Esophagus squamous epithelium (tissue), 5 donors: ENCODE measurements around the gene CLEC4G. TPM values are rescaled to one million over a fixed set of nuclear protein-coding genes. Genes with fewer than 3 reads are reported as not detected.

Source experiments
- DNase-seq: peaks from one replicate; lab custom pipeline; 2025; lab: John Stamatoyannopoulos, UW
- H3K27ac ChIP-seq, 4 donors: fragments of 200-600 bp; sonication (generic); one replicate each; pipeline ENCODE4 v1.5.1; 2016 to 2019; ENCODE audit warnings: mild to moderate bottlenecking in 1 of 4
- H3K27me3 ChIP-seq, 4 donors: fragments of 200-600 bp; sonication (generic); 1 replicate in 3 of 4; 2 replicates in 1 of 4; pipeline versions ENCODE4 v1.5.1 to v1.6.0; 2017 to 2021; ENCODE audit warnings: antibody characterized with exemption in 1 of 4
- H3K36me3 ChIP-seq, 3 donors: fragments of 200-600 bp; sonication (generic); one replicate each; pipeline ENCODE4 v1.5.1; 2016 to 2019
- H3K4me1 ChIP-seq, 3 donors: fragments of 200-600 bp; sonication (generic); one replicate each; pipeline ENCODE4 v1.5.1; 2017 to 2019
- H3K4me3 ChIP-seq, 4 donors: fragments of 200-600 bp; sonication (generic); 1 replicate in 3 of 4; 2 replicates in 1 of 4; pipeline ENCODE4 v1.5.1; 2016 to 2019; ENCODE audit warnings: mild to moderate bottlenecking in 2 of 4, moderate library complexity in 1 of 4
- H3K9me3 ChIP-seq, 3 donors: fragments of 200-600 bp; sonication (generic); one replicate each; pipeline ENCODE4 v1.5.1; 2016 to 2019
- POLR2A ChIP-seq, 4 donors: fragments of 450-650 bp; IDR thresholded peaks; one replicate each; pipeline ENCODE4 v1.6.1; 2017; ENCODE audit warnings: antibody characterized with exemption in 4 of 4, mild to moderate bottlenecking in 4 of 4, moderate library complexity in 3 of 4
- WGBS, 2 donors: methylation state at CpG; one replicate each; pipeline ENCODE4 v1.1.5; 2018; 5-methylcytosine and 5-hydroxymethylcytosine counted together
- intact Hi-C: fragments of 100-400 bp; cut with DNase I; formaldehyde crosslinking; loops from one replicate; pipeline ENCODE4 v1.15.0; 2022
- total RNA-seq, 4 donors: library from RNA; depleted of rRNA; stranded (reverse); fragments of >200 nt; gene quantifications; one replicate each; pipeline ENCODE4 v1.1.0, GENCODE V29; 2016
- TF ChIP-seq, protein P1 (sequence below), 6 experiments: fragments of 450-650 bp in 4 of 6; fragments of 200-600 bp in 2 of 6; sonication (generic) in 2 of 6; IDR thresholded peaks; one replicate each; pipeline ENCODE4 v1.5.1; 2016 to 2019; ENCODE audit warnings: antibody characterized with exemption in 6 of 6, mild to moderate bottlenecking in 4 of 6, moderate library complexity in 4 of 6
- donor health status: DM: yes; HTN: yes; CAD: no.

Gene CLEC4G
- total RNA-seq, 4 donors from 2014 or later = 0.18 to 3.2 (median 1.1) TPM; not detected in 1

- no peak for TF ChIP-seq POLR2A (IDR thresholded peaks at IDR 0.05)
- H3K4me3 ChIP-seq = peak overlapping the region in 3 of 4 donors; percentile 84 to 99 (median 95)
- no peak for DNase-seq
- peaks cover 0 to 28% (median 0%) of the 10 kb centered on the region in 4 donors for H3K27me3 ChIP-seq
- H3K36me3 ChIP-seq = peaks cover 5 to 36% (median 10%) of the 10 kb centered on the region in 3 donors
- intact Hi-C loops = loop anchor here (10.0 kb wide), 1 partner anchor 112 kb away; no protein-coding TSS in a partner anchor
- no peaks in the 10 kb centered on the region for H3K9me3 ChIP-seq
- H3K27ac ChIP-seq = peak overlapping the region; percentile 93 to 96 (median 95)
- H3K4me1 ChIP-seq = peaks cover 9 to 36% (median 10%) of the 10 kb centered on the region in 3 donors
- 84 to 87% methylated on average over 22 to 38 of the region's 74 CpGs for WGBS, 2 donors
Observed at GRCh38 chr19:7682175-7682855, 49.6 kb downstream of the CLEC4G start.

GRCh38 chr19:7681340-7682174 is 50.4 kb downstream of the CLEC4G start:
- WGBS, 2 donors = 6 to 10% methylated on average over 32 to 34 of the region's 43 CpGs
- DNase-seq = peak; percentile 46
- peaks cover 0 to 36% (median 0%) of the 10 kb centered on the region in 4 donors for H3K27me3 ChIP-seq
- intact Hi-C loops = loop anchor here (10.0 kb wide), 1 partner anchor 113 kb away; no protein-coding TSS in a partner anchor
- peak overlapping the region; percentile 93 to 96 (median 95) for H3K27ac ChIP-seq
- no peaks in the 10 kb centered on the region for H3K9me3 ChIP-seq
- peaks cover 9 to 36% (median 10%) of the 10 kb centered on the region in 3 donors for H3K4me1 ChIP-seq
- peak overlapping the region; percentile 84 to 99 (median 96) for H3K4me3 ChIP-seq
- TF ChIP-seq POLR2A (IDR thresholded peaks at IDR 0.05) = no peak
- TF ChIP-seq, protein P1, sequence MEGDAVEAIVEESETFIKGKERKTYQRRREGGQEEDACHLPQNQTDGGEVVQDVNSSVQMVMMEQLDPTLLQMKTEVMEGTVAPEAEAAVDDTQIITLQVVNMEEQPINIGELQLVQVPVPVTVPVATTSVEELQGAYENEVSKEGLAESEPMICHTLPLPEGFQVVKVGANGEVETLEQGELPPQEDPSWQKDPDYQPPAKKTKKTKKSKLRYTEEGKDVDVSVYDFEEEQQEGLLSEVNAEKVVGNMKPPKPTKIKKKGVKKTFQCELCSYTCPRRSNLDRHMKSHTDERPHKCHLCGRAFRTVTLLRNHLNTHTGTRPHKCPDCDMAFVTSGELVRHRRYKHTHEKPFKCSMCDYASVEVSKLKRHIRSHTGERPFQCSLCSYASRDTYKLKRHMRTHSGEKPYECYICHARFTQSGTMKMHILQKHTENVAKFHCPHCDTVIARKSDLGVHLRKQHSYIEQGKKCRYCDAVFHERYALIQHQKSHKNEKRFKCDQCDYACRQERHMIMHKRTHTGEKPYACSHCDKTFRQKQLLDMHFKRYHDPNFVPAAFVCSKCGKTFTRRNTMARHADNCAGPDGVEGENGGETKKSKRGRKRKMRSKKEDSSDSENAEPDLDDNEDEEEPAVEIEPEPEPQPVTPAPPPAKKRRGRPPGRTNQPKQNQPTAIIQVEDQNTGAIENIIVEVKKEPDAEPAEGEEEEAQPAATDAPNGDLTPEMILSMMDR (IDR thresholded peaks at IDR 0.05) = peak; percentile 31 to 69 (median 50)
- peaks cover 5 to 36% (median 10%) of the 10 kb centered on the region in 3 donors for H3K36me3 ChIP-seq

- peaks cover 0 to 43% (median 0%) of the 10 kb centered on the region in 4 donors for H3K27me3 ChIP-seq
- H3K36me3 ChIP-seq = peaks cover 5 to 36% (median 10%) of the 10 kb centered on the region in 3 donors
- TF ChIP-seq, protein P1 (IDR thresholded peaks at IDR 0.05) = peak; percentile 90 to 99 (median 98)
- peak in 2 of 4 donors; percentile 46 to 66 for TF ChIP-seq POLR2A (IDR thresholded peaks at IDR 0.05)
- H3K27ac ChIP-seq = peak within 1 kb of the TSS; percentile 93 to 96 (median 95)
- no peaks in the 10 kb centered on the region for H3K9me3 ChIP-seq
- DNase-seq = no peak
- WGBS, 2 donors = 1% methylated on average over 17 of the region's 79 CpGs; no CpG with 5 or more reads in 1 of the 2 donors
- H3K4me1 ChIP-seq = peaks cover 9 to 36% (median 10%) of the 10 kb centered on the region in 3 donors
- peak within 1 kb of the TSS; percentile 84 to 99 (median 96) for H3K4me3 ChIP-seq
- intact Hi-C loops = loop anchor here (10.0 kb wide), 1 partner anchor 114 kb away; no protein-coding TSS in a partner anchor
Observed at GRCh38 chr19:7680606-7681339, 51.1 kb downstream of the CLEC4G start, which contains the start of gene TRAPPC5. Gene TRAPPC5 (plus strand): TSS chr19:7680833. CDS start chr19:7682254, 1,421 bp downstream.

GRCh38 chr19:7679771-7680605 is 51.9 kb downstream of the CLEC4G start:
- no peak for DNase-seq
- H3K4me3 ChIP-seq = peak overlapping the region; percentile 84 to 99 (median 96)
- no peaks in the 10 kb centered on the region for H3K9me3 ChIP-seq
- peaks cover 5 to 30% (median 10%) of the 10 kb centered on the region in 3 donors for H3K36me3 ChIP-seq
- peak overlapping the region in 3 of 4 donors; percentile 93 to 96 (median 94) for H3K27ac ChIP-seq
- TF ChIP-seq POLR2A (IDR thresholded peaks at IDR 0.05) = no peak
- TF ChIP-seq, protein P1 (IDR thresholded peaks at IDR 0.05) = no peak
- peaks cover 9 to 36% (median 10%) of the 10 kb centered on the region in 3 donors for H3K4me1 ChIP-seq
- H3K27me3 ChIP-seq = peaks cover 0 to 51% (median 0%) of the 10 kb centered on the region in 4 donors
- WGBS, 2 donors = 32 to 36% methylated on average over 16 to 17 of the region's 22 CpGs
- intact Hi-C loops = loop anchor here (5.0 to 10.0 kb wide), 2 partner anchors 113 to 115 kb away; no protein-coding TSS in a partner anchor
